Endothelial cell of umbilical vein (primary cell): ENCODE measurements around the gene FHIT.

Experiments used
- EZH2 ChIP-seq: IDR thresholded peaks from 2 replicates; pipeline ENCODE4 v1.6.1; 2012; ENCODE audit warnings: borderline replicate concordance, low read depth, mild to moderate bottlenecking, moderate library complexity, low read length, inconsistent platforms; ENCODE audit not compliant: severe bottlenecking
- FOS ChIP-seq: IDR thresholded peaks from 2 replicates; pipeline ENCODE4 v1.6.1; 2011; ENCODE audit warnings: mild to moderate bottlenecking, low read length, moderate library complexity, borderline replicate concordance; ENCODE audit not compliant: insufficient read depth
- GATA2 ChIP-seq: IDR thresholded peaks from 2 replicates; pipeline ENCODE4 v1.7.0; 2011; ENCODE audit warnings: low read depth, mild to moderate bottlenecking, moderate library complexity, mixed read lengths, low read length; ENCODE audit not compliant: insufficient read length, insufficient read depth
- JUN ChIP-seq: IDR thresholded peaks from 2 replicates; pipeline ENCODE4 v1.6.1; 2011; ENCODE audit warnings: borderline replicate concordance, low read depth; ENCODE audit not compliant: insufficient read length, insufficient read depth
- MYC ChIP-seq: IDR thresholded peaks from one replicate; pipeline ENCODE4 v1.6.1; 2011; ENCODE audit warnings: mild to moderate bottlenecking, low read depth, low read length
- POLR2A ChIP-seq: IDR thresholded peaks from 2 replicates; pipeline ENCODE4 v1.6.1; 2012; ENCODE audit warnings: low read depth, mild to moderate bottlenecking, control low read depth, low read length
- POLR2AphosphoS5 ChIP-seq: IDR thresholded peaks from 2 replicates; pipeline ENCODE4 v1.6.1; 2012; ENCODE audit warnings: low read depth, mild to moderate bottlenecking, control low read depth, low read length, moderate library complexity; ENCODE audit not compliant: insufficient read depth
- TF ChIP-seq, protein P1 (sequence below), 2 donors: IDR thresholded peaks; 1 replicate in 1 of 2; 2 replicates in 1 of 2; pipeline ENCODE4 v1.5.1; 2011; ENCODE audit warnings: low read length in 2 of 2, mild to moderate bottlenecking in 2 of 2, moderate library complexity in 2 of 2, control low read depth in 1 of 2, inconsistent platforms in 1 of 2, low read depth in 1 of 2; ENCODE audit not compliant: insufficient read depth in 1 of 2; ENCODE audit errors: extremely low read depth in 1 of 2
- TF ChIP-seq, protein P2 (sequence below): IDR thresholded peaks from 2 replicates; pipeline ENCODE4 v1.6.1; 2011; ENCODE audit not compliant: insufficient read depth, insufficient read length

DNA sequence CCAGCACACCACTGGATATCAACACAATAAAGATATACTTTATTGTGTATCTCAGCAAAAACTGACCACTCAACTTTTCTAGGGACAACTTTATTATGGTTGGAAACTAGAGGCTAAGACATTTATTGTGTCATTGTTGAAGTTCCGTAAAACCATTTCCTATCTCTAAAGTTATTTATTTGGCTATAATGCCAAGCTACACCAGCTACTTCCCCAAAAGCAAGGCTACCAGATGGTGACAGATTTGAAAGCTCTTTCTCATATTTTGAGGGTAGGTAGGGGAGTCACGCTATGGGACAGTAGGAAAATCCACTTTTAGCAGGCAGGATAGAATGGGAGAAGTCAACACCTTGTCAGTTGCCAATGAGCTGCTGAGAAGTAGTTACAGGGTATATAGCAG, 1366.8 kb downstream of the FHIT start:
- TF ChIP-seq, protein P1, sequence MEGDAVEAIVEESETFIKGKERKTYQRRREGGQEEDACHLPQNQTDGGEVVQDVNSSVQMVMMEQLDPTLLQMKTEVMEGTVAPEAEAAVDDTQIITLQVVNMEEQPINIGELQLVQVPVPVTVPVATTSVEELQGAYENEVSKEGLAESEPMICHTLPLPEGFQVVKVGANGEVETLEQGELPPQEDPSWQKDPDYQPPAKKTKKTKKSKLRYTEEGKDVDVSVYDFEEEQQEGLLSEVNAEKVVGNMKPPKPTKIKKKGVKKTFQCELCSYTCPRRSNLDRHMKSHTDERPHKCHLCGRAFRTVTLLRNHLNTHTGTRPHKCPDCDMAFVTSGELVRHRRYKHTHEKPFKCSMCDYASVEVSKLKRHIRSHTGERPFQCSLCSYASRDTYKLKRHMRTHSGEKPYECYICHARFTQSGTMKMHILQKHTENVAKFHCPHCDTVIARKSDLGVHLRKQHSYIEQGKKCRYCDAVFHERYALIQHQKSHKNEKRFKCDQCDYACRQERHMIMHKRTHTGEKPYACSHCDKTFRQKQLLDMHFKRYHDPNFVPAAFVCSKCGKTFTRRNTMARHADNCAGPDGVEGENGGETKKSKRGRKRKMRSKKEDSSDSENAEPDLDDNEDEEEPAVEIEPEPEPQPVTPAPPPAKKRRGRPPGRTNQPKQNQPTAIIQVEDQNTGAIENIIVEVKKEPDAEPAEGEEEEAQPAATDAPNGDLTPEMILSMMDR (IDR thresholded peaks at IDR 0.05; ENCODE audit: extremely low read depth in 1 of 2, insufficient read depth in 1 of 2, low read depth in 1 of 2, low read length in 2 of 2): no peak
- no peak for TF ChIP-seq POLR2A
- no peak for TF ChIP-seq EZH2
- TF ChIP-seq POLR2AphosphoS5: no peak
- TF ChIP-seq, protein P2, sequence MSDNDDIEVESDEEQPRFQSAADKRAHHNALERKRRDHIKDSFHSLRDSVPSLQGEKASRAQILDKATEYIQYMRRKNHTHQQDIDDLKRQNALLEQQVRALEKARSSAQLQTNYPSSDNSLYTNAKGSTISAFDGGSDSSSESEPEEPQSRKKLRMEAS: no peak
- TF ChIP-seq FOS: no peak
- no peak for TF ChIP-seq JUN
- no peak for TF ChIP-seq GATA2
- no peak for TF ChIP-seq MYC
